Sigmoid colon (tissue), 4 donors: ENCODE data around the gene POU2F2.

Source experiments
- EP300 ChIP-seq, 4 donors: sonication (generic); formaldehyde crosslinking; IDR thresholded peaks; one replicate each; pipeline ENCODE4 v1.6.1; 2017; ENCODE audit warnings: antibody characterized with exemption in 4 of 4
- POLR2A ChIP-seq, 2 donors: fragments of 450-650 bp; IDR thresholded peaks; one replicate each; pipeline ENCODE4 v1.6.1; 2016; ENCODE audit warnings: antibody characterized with exemption in 2 of 2, mild to moderate bottlenecking in 2 of 2, moderate library complexity in 2 of 2
- TF ChIP-seq, protein P1 (sequence below), 4 experiments: fragments of 450-650 bp in 3 of 4; fragments of 200-600 bp in 1 of 4; IDR thresholded peaks; one replicate each; pipeline ENCODE4 v1.5.1; 2016 to 2019; ENCODE audit warnings: antibody characterized with exemption in 4 of 4, mild to moderate bottlenecking in 3 of 4, moderate library complexity in 2 of 4

DNA sequence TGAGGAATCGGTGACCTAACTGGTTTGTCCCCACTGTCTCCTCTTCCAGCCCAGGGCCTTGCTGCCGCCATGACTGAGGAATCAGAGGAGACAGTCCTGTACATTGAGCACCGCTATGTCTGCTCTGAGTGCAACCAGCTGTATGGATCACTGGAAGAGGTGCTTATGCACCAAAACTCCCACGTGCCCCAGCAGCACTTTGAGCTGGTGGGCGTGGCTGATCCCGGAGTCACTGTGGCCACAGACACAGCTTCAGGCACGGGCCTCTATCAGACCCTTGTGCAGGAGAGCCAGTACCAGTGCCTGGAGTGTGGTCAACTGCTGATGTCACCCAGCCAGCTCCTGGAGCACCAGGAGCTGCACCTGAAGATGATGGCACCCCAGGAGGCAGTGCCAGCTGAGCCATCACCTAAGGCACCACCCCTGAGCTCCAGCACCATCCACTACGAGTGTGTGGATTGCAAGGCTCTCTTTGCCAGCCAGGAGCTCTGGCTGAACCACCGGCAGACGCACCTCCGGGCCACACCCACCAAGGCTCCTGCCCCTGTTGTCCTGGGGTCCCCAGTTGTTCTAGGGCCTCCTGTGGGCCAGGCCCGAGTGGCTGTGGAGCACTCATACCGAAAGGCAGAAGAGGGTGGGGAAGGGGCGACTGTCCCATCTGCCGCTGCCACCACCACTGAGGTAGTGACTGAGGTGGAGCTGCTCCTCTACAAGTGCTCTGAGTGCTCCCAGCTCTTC, 53.5 kb downstream of the POU2F2 start:
- TF ChIP-seq, protein P1, sequence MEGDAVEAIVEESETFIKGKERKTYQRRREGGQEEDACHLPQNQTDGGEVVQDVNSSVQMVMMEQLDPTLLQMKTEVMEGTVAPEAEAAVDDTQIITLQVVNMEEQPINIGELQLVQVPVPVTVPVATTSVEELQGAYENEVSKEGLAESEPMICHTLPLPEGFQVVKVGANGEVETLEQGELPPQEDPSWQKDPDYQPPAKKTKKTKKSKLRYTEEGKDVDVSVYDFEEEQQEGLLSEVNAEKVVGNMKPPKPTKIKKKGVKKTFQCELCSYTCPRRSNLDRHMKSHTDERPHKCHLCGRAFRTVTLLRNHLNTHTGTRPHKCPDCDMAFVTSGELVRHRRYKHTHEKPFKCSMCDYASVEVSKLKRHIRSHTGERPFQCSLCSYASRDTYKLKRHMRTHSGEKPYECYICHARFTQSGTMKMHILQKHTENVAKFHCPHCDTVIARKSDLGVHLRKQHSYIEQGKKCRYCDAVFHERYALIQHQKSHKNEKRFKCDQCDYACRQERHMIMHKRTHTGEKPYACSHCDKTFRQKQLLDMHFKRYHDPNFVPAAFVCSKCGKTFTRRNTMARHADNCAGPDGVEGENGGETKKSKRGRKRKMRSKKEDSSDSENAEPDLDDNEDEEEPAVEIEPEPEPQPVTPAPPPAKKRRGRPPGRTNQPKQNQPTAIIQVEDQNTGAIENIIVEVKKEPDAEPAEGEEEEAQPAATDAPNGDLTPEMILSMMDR (IDR thresholded peaks at IDR 0.05), result no peak
- no peak for TF ChIP-seq EP300 (IDR thresholded peaks at IDR 0.05)
- TF ChIP-seq POLR2A (IDR thresholded peaks at IDR 0.05), result no peak
